Caco-2 (cell line): ENCODE data around the gene EBF3. TPM values are rescaled to one million over a fixed set of nuclear protein-coding genes. Genes with fewer than 3 reads are reported as not detected.

Experiments
- BruUV-seq: library from RNA; stranded (reverse); fragments of 400-500 nt; replicated peaks from 2 replicates; lab custom pipeline; 2021; lab: Mats Ljungman, UMichigan
- CTCF ChIA-PET: fragments of 300-600 bp; sonication (Branson Sonifier 250); formaldehyde crosslinking; loops from one replicate; lab custom pipeline; 2022; ENCODE audit warnings: antibody characterized with exemption; lab: Charles Lee
- POLR2A ChIA-PET: fragments of 300-600 bp; sonication (Branson Sonifier 250); formaldehyde crosslinking; loops from one replicate; lab custom pipeline; 2022; ENCODE audit warnings: antibody characterized with exemption; lab: Charles Lee
- DNase-seq, 2 experiments: peaks; one replicate each; pipeline versions ENCODE4 v3.0.0 to v3.0.0-alpha.2; 2020 to 2022
- H3K27me3 ChIP-seq: replicated peaks from 2 replicates; pipeline ENCODE4 v1.6.0; 2011; ENCODE audit warnings: low read length; ENCODE audit not compliant: control insufficient read depth, insufficient read depth
- H3K36me3 ChIP-seq: 2 replicates; pipeline ENCODE4 v1.5.1; 2011; ENCODE audit warnings: low read length; ENCODE audit not compliant: control insufficient read depth, insufficient read depth
- H3K4me1 ChIP-seq: fragments of 250-450 bp; sonication (Bioruptor Pico); 2 replicates; pipeline ENCODE4 v1.5.1; 2020; ENCODE audit warnings: mild to moderate bottlenecking
- H3K4me3 ChIP-seq: 2 replicates; pipeline ENCODE4 v1.5.1; 2011; ENCODE audit warnings: low read depth, mild to moderate bottlenecking, control low read depth, low read length
- H3K9me3 ChIP-seq: fragments of 250-450 bp; sonication (Bioruptor Pico); 2 replicates; pipeline ENCODE4 v1.5.1; 2020; ENCODE audit warnings: mild to moderate bottlenecking, moderate library complexity
- H3K27ac Mint-ChIP-seq: one replicate; pipeline ENCODE4 v1.8.0; 2022; ENCODE audit warnings: mixed read lengths; ENCODE audit not compliant: unreplicated experiment
- H3K27me3 Mint-ChIP-seq: one replicate; pipeline ENCODE4 v1.8.0; 2022; ENCODE audit warnings: mixed read lengths; ENCODE audit not compliant: insufficient read depth, unreplicated experiment
- H3K36me3 Mint-ChIP-seq: one replicate; pipeline ENCODE4 v1.8.0; 2022; ENCODE audit warnings: mild to moderate bottlenecking, mixed read lengths; ENCODE audit not compliant: insufficient read depth, unreplicated experiment
- H3K4me1 Mint-ChIP-seq: one replicate; pipeline ENCODE4 v1.8.0; 2022; ENCODE audit warnings: low read depth, mixed read lengths; ENCODE audit not compliant: unreplicated experiment
- H3K4me3 Mint-ChIP-seq: one replicate; pipeline ENCODE4 v1.8.0; 2022; ENCODE audit warnings: mild to moderate bottlenecking, moderate library complexity, mixed read lengths; ENCODE audit not compliant: unreplicated experiment
- H3K9me3 Mint-ChIP-seq: one replicate; pipeline ENCODE4 v1.8.0; 2022; ENCODE audit warnings: mixed read lengths; ENCODE audit not compliant: unreplicated experiment
- intact Hi-C: fragments of 100-400 bp; cut with micrococcal nuclease; formaldehyde crosslinking; loops from one replicate; pipeline ENCODE4 v1.10.0; 2022; ENCODE audit not compliant: unreplicated experiment
- total RNA-seq: library from RNA; stranded (reverse); gene quantifications from 2 replicates; pipeline ENCODE4 v1.2.3, GENCODE V29; 2022
- TF ChIP-seq, protein P1 (sequence below), 2 experiments: fragments of 200-600 bp in 1 of 2; IDR thresholded peaks; 1 replicate in 1 of 2; 2 replicates in 1 of 2; pipeline versions ENCODE4 v1.5.1 to v1.8.0; 2011 to 2022; ENCODE audit warnings: antibody characterized with exemption in 1 of 2, control low read depth in 1 of 2, inconsistent platforms in 1 of 2, low read depth in 1 of 2, low read length in 1 of 2, mild to moderate bottlenecking in 1 of 2, moderate library complexity in 1 of 2; ENCODE audit not compliant: insufficient read depth in 1 of 2, severe bottlenecking in 1 of 2, unreplicated experiment in 1 of 2

Gene EBF3
- total RNA-seq, 1 experiment from 2014 or later, result 0.79 TPM

DNA sequence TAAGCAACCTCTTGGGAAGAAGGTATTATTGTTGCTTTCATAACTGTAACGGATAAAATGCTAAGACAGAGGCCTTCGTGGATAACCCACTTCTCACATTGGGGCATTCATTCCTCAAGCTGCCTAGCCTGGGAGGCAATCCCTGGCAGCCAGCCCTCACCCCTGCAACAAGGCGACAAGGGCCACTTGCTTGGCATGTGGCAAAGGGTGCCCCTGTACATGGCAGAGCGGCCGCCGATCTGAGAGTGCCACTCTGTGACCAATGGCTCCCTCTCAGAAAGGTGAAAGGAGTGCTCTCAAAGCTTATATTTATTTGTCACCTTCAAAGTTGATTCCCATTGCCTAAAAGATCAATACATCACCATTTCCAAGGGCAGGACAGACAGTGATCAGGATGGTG is 31.9 kb downstream of the EBF3 start:
- Mint-ChIP-seq H3K36me3 (no peaks in the 10 kb centered on the region), H3K9me3 (no peaks in the 10 kb centered on the region), H3K4me3 (no peak overlapping the region), H3K27ac (no peak overlapping the region), H3K4me1 (no peaks in the 10 kb centered on the region), H3K27me3 (peaks cover 13% of the 10 kb centered on the region)
- Histone ChIP-seq H3K9me3 (no peaks in the 10 kb centered on the region), H3K27me3 (no peaks in the 10 kb centered on the region; the same call in 1 of the 2 replicates), H3K36me3 (no peaks in the 10 kb centered on the region), H3K4me3 (no peak overlapping the region), H3K4me1 (no peaks in the 10 kb centered on the region)
- BruUV-seq, result no TSS peak
- ChIA-PET POLR2A (no interaction called here), CTCF (no interaction called here)
- TF ChIP-seq, protein P1, sequence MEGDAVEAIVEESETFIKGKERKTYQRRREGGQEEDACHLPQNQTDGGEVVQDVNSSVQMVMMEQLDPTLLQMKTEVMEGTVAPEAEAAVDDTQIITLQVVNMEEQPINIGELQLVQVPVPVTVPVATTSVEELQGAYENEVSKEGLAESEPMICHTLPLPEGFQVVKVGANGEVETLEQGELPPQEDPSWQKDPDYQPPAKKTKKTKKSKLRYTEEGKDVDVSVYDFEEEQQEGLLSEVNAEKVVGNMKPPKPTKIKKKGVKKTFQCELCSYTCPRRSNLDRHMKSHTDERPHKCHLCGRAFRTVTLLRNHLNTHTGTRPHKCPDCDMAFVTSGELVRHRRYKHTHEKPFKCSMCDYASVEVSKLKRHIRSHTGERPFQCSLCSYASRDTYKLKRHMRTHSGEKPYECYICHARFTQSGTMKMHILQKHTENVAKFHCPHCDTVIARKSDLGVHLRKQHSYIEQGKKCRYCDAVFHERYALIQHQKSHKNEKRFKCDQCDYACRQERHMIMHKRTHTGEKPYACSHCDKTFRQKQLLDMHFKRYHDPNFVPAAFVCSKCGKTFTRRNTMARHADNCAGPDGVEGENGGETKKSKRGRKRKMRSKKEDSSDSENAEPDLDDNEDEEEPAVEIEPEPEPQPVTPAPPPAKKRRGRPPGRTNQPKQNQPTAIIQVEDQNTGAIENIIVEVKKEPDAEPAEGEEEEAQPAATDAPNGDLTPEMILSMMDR (IDR thresholded peaks at IDR 0.05; ENCODE audit: insufficient read depth in 1 of 2, low read depth in 1 of 2, low read length in 1 of 2, severe bottlenecking in 1 of 2, unreplicated experiment in 1 of 2), result no peak
- intact Hi-C loops, result no loop called here
- DNase-seq, result no peak

DNA sequence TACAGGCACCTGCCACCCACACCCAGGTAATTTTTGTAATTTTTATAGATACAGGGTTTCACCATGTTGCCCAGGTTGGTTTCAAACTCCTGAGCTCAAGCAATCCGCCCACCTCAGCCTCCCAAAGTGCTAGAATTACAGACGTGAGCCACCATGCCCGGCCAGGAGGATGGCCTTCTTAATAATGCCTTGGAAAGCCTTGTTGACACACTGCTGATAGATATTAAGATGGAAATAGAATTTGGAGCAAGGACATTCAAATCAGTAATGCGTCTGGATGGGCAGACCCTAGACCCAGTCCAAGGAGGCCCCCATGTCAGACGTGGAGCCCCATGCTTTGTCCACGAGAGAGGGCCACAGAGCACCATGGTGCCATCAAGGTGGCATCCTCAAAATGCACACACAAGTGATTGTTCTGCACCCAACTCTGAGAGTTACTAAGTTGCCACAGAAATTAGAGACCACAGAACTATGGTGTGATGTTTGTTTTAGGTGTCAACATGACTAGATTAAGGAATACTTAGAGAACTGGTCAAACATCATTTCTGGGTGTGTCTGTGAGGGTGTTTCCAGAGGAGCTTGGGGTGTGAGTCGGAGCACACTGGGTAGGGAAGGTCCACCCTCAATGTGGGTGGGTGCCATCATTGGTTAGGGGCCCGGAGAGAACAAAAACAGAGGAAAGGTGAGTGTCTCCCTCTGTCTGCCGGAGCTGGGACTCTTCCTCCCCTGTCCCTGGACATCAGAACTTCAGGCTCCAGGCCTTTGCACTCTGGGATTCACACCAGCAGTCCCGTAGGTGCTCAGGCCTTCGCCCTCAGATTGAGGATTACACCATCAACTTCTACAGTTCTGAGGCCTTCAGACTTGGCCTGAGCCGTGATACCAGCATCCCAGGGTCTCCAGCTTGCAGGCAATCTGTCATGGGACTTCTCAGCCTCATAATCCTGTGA is 34.5 kb downstream of the EBF3 start:
- no TSS peak for BruUV-seq
- CTCF ChIA-PET, result no interaction called here
- Histone ChIP-seq H3K4me3 (no peak overlapping the region), H3K4me1 (no peaks in the 10 kb centered on the region), H3K9me3 (no peaks in the 10 kb centered on the region), H3K27me3 (no peaks in the 10 kb centered on the region; the same call in 1 of the 2 replicates), H3K36me3 (no peaks in the 10 kb centered on the region)
- Mint-ChIP-seq H3K27me3 (peaks cover 17% of the 10 kb centered on the region), H3K27ac (no peak overlapping the region), H3K4me3 (no peak overlapping the region), H3K9me3 (no peaks in the 10 kb centered on the region), H3K36me3 (no peaks in the 10 kb centered on the region), H3K4me1 (no peaks in the 10 kb centered on the region)
- intact Hi-C loops, result no loop called here
- TF ChIP-seq, protein P1 (IDR thresholded peaks at IDR 0.05; ENCODE audit: insufficient read depth in 1 of 2, low read depth in 1 of 2, low read length in 1 of 2, severe bottlenecking in 1 of 2, unreplicated experiment in 1 of 2), result peak in 1 of 2 experiments; percentile 24
- POLR2A ChIA-PET, result no interaction called here
- peak in 1 of 2 experiments; percentile 9 for DNase-seq

GRCh38 chr10:129927351-129928120 is 36.5 kb downstream of the EBF3 start:
- no peaks in the 10 kb centered on the region for H3K9me3 ChIP-seq
- BruUV-seq, result no TSS peak
- POLR2A ChIA-PET, result no interaction called here
- H3K4me1 ChIP-seq, result no peaks in the 10 kb centered on the region
- no peaks in the 10 kb centered on the region for H3K4me1 Mint-ChIP-seq
- H3K36me3 ChIP-seq, result no peaks in the 10 kb centered on the region
- no peak overlapping the region for H3K4me3 Mint-ChIP-seq
- DNase-seq, result no peak
- no peak overlapping the region for H3K4me3 ChIP-seq
- H3K27ac Mint-ChIP-seq, result no peak overlapping the region
- peaks cover 12% of the 10 kb centered on the region for H3K27me3 Mint-ChIP-seq
- intact Hi-C loops, result no loop called here
- no peaks in the 10 kb centered on the region for H3K36me3 Mint-ChIP-seq
- CTCF ChIA-PET, result no interaction called here
- TF ChIP-seq, protein P1 (IDR thresholded peaks at IDR 0.05; ENCODE audit: insufficient read depth in 1 of 2, low read depth in 1 of 2, low read length in 1 of 2, severe bottlenecking in 1 of 2, unreplicated experiment in 1 of 2), result no peak
- H3K9me3 Mint-ChIP-seq, result no peaks in the 10 kb centered on the region
- H3K27me3 ChIP-seq, result no peaks in the 10 kb centered on the region; the same call in 1 of the 2 replicates
